Measurements from ENCODE around the gene DNAJC5.

- TF ChIP-seq, protein P1, sequence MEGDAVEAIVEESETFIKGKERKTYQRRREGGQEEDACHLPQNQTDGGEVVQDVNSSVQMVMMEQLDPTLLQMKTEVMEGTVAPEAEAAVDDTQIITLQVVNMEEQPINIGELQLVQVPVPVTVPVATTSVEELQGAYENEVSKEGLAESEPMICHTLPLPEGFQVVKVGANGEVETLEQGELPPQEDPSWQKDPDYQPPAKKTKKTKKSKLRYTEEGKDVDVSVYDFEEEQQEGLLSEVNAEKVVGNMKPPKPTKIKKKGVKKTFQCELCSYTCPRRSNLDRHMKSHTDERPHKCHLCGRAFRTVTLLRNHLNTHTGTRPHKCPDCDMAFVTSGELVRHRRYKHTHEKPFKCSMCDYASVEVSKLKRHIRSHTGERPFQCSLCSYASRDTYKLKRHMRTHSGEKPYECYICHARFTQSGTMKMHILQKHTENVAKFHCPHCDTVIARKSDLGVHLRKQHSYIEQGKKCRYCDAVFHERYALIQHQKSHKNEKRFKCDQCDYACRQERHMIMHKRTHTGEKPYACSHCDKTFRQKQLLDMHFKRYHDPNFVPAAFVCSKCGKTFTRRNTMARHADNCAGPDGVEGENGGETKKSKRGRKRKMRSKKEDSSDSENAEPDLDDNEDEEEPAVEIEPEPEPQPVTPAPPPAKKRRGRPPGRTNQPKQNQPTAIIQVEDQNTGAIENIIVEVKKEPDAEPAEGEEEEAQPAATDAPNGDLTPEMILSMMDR (IDR thresholded peaks at IDR 0.05), result no peak
- TF ChIP-seq POLR2A (IDR thresholded peaks at IDR 0.05), result no peak
Observed at GRCh38 chr20:63945921-63946920, 51.3 kb downstream of the DNAJC5 start.
